SKM-1 (cell line): ENCODE measurements around the gene SIRT4.
"Not testable (repeated sequence)": the region's sequence is repeated elsewhere in the genome, so short reads cannot be mapped to it uniquely, and the experiment has no call there.

Experiments used
- DNase-seq: peaks from one replicate; lab custom pipeline; 2025; ENCODE audit not compliant: unreplicated experiment; lab: John Stamatoyannopoulos, UW

The SIRT4 gene

DNA sequence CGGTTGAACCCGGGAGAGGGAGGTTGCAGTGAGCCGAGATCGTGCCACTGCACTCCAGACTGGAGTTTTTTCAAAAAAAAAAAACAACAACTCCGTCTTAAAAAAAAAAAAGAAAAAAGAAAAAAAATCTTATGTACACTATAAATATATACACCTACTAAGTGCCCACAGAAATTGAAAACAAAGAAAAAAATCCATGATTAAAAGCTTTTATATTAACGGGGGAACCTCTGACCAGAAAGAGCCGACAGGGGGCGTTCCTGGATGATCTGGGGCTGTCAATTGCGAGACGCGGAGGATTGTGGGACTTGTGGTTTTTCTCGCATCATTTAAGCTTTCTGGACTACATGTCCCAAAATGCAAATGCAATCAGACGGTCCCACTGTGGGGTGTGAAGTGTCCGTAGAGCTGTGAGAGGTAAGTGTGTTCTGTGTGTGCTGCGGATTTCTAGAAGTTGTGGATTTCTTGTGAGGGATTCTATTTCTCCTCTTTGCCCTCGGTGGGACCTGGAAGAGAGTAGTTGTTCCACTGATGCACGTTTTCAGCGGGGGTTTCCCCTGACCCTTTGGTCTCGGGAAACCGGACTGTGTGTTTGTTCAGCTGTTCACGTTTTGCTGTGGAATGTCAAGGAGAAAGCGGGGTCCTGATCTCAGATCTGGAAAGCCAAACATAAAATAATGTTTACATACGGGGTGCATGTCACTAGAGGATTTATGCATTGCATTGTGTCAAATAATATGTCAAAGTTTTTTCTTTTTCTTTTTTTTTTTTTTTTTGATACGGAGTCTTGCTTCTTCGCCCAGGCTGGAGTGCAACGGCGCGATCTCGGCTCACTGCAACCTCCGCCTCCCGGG is at the start of gene SIRT4:
SIRT4 (plus strand) TSS at position 360 of the 854 bp plus-strand sequence. CDS start 1,241 bp downstream, outside the sequence.
- peak; percentile 52 for DNase-seq

DNA sequence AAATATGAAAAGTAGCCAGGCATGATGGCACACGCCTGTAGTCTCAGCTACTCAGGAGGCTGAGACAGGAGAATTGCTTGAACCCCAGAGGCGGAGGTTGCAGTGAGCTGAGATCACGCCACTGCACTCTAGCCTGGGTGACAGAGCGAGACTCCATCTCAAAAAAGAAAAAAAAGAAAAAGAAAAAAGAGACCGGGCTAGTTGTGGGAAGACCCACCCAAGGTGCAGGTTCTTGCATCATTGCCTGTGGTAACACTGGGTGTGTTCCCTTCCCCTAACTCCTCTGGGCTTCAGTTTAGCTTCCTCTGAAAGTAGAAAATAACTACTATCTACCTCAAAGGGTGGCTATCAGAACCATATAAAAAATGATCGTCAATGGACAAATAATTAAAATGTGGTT is 48.8 kb upstream of the SIRT4 start:
- DNase-seq, result not testable (repeated sequence)

DNA sequence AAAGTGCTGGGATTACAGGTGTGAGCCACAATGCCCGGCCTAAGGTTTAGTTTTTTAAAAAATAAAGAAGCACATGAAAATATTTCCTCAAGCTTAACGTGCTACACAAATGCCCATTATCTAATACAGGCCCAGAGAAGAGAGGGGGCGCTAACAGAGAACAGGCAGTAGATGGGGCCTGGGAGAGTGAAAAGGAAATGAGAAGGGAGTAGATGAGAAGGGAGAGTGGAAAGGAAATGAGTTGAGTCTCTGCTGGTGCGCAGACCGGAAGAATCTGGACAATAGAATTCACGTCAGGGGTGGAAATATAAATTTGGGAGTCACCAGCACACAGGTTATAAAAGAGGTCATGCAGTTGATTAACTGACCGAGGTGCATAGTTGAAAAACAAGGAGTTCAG is 47.3 kb upstream of the SIRT4 start:
- DNase-seq, result no peak

DNA sequence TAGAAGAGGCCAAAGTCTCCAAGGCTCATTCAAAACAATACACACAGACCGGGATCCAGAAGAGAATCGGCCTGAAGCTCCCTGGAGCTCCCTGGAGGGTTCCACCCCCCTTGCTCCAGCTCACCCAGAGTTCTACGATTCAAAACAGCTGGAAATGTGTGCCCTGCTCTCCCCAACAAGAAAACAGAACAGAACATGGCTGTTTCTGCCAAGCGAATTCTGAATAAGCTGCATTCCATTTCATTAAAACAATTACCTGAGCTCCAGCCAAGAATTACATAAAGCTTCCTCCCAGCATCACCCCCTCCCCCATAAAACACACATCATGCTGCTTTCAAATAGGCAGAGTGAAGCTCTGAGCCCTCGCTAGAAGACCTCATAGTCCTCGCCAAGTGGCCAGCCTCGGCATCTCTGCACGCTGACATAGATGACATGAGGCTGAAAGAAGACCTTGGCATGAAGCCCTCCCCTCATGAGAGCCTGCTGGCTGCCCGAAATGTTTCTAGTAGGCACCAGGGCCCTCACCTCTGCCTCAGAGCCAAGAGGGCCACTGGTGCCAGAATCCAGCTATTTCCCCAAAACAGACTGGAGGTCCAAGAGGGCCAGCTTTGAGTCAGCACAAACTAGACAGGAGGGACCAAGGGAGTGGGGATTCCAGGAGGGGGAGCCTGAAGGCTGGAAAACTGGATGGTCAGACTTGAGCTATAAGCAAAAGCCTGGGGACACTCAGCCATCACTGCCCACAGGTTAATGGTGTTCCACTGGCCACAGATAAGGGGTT is 44.9 kb upstream of the SIRT4 start:
- no peak for DNase-seq

GRCh38 chr12:120258323-120258896 is 43.7 kb upstream of the SIRT4 start:
- no peak for DNase-seq

DNA sequence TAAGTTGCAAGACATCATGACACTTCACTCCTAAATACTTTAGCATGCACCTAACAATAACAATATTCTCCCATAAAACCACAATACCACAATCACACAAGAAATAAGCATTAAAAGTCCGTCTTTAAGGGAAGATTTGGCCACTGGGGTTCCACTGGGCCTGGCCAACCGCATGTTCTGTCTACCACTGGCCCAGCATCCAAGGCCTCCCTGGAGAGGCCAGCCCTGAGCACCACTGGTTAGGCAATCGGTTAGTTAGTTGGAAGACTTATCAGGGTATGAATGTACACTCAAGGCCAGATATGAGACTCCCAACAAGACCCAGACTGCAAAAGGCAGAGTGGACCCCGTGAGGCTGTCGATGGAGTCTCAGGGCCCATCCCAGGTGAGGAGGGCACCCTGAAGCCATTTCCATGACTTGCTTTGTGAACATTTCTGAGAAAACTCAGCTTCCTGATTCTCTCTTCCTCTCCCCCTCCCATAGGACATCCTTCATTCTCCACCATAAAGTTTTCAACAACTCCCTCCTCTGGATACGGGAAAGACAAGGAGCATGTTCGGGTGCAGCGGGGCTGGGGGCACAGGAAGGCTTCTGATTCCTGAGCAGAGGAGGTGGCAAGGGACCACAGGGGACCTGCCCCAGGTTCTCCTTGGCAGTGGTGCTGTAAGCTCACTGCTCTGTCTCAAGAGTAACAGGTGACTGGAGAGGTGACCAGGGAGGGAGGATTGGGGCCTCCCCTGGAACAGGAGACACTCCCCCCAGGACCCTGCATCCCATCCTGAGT is 42.5 kb upstream of the SIRT4 start:
- DNase-seq, result no peak

DNA sequence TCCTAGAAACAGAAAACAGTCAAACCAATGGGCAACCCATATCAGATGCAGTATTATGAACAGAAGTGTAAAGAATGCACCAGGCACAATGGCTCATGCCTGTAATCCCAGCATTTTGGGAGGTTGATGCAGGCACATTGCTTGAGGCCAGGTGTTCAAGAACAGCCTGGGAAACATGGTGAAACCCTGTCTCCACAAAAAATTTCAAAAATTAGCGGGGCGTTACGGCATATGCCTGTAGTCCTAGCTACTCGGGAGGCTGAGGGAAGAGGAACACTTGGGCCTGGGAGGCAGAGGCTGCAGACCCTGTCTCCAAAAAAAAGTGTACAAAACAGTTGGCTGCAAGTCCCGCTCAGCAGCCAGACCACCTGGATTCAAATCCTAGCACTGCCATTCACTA is 41.5 kb upstream of the SIRT4 start:
- no peak for DNase-seq

DNA sequence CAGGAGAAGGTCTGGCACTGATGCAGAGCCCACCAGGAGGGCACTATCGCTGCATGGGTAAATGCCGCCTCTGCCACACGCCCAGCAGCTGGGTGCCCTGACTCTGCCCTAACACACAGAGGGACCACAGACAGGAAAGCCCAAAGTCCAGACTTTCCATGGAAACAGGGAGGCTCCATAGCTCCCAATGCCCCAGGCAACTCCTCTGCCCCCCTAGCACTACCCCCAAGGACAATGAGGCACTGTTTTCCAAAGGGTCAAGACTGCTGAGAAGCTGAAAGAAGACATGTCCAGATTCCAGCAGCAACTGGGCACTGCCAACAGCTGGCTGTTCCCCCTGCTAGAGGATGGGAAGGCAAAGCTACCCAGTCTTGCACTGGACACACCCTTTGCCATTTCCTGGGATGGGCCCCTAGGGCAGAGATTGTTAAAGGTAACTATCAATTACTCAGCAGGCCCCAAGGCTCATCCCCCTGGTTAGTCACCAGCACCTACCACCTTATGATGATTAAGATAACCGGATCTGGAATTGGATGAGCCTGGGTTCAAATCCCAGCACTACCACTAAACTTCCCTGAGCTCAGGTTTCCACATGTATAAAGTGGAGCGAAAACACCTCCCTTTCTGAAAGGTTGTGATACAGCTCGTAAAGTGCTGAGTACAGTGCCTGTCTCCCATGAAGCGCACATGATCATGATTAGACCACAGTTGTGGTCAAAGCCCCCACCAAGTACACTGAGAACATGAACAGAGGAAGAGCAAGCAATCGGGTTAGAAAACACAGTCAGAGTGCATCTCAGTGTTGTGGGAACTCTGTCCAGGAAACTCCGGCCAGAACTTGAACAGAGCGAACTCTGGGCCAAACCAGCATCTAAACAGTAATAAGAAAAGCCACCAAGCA is 39.9 kb upstream of the SIRT4 start:
- DNase-seq, result no peak

DNA sequence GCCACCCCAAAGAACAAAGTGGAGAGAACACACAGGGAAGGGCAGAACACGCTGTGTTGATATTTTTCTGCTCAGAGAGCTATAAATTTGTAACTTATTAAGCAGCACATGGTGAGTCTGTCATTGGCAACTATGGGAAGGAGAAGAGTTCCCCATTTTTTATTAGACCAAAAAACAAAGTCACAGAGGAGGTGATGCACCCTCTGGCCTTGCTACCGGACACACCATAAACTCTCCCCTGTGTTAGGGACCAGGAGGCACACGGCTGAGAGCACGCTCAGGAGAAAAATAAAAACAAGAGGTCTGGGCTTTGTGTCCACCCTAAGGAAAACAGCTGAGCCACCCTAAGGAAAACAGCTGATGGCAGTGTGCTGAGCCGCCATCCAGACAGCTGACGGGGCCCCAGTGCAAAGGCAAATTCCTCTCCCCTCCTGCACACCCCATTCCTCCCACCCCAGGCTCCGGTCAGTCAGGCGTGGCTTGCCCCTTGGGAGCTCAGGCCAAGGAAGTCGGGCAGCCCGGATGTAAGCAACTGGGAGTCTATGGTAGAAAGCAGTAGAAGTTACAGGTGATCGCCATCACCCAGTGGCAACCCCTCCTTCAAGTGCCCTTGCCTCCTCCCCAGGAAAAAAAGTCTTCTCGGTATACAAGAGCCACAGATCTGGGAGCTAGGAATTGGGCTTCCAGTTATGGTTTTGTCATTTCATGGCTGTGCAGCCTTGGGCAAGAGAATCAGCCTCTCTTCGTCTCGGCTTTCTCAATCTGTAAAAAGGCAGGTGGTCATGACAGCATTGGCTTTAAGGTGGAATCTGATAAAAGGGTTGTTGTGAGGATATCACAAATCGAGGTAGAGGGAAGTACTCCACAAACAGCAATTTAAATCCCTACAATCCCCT is 39.0 kb upstream of the SIRT4 start:
- no peak for DNase-seq

GRCh38 chr12:120263748-120264085 is 38.4 kb upstream of the SIRT4 start:
- no peak for DNase-seq

DNA sequence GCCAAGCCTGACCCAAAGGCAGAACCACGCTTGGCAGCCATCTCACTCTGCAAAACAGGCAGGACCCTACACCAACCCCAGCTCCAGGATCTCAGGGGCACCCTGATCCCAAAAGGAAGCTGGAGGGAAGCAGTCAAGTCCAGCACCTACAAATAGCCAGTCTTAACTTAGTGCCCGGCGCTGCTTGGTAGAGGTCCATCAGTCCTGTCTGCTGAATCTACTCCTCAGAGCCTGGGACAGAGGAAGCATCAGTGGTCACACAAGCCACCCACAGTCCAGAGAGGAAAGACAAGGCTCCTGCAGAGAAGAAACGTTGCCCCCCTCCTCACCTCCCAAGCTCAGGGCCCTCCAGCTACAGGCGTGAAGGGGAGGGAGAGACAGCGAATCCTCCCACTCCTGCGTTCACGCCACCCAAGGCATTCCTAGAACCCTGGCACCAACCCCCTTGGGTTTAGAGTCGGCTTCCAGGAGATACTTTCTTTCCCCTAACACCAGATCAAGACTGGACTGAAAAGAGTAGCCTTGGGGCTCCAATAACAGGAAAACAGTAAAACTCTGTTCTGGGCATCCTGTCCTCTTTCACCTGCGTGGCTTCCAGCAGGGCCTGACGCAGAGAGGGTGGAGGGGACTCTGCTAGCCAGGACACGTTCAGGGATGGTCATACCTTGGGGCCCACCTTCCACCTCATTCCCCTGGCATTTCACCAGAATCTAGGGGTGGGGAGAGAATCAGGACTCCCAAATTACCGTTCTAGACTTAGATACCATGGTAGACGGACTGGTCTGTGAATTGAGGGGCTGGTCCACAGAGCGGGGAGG is 37.8 kb upstream of the SIRT4 start:
- no peak for DNase-seq

- DNase-seq, result no peak
Observed at GRCh38 chr12:120264904-120265472, 37.1 kb upstream of the SIRT4 start.

- no peak for DNase-seq
Observed at GRCh38 chr12:120265473-120266179, 36.5 kb upstream of the SIRT4 start, which contains the start of gene PXN. Gene PXN, minus strand, starts transcription at chr12:120265730. Its CDS starts 101 bp downstream, at chr12:120265629.

DNA sequence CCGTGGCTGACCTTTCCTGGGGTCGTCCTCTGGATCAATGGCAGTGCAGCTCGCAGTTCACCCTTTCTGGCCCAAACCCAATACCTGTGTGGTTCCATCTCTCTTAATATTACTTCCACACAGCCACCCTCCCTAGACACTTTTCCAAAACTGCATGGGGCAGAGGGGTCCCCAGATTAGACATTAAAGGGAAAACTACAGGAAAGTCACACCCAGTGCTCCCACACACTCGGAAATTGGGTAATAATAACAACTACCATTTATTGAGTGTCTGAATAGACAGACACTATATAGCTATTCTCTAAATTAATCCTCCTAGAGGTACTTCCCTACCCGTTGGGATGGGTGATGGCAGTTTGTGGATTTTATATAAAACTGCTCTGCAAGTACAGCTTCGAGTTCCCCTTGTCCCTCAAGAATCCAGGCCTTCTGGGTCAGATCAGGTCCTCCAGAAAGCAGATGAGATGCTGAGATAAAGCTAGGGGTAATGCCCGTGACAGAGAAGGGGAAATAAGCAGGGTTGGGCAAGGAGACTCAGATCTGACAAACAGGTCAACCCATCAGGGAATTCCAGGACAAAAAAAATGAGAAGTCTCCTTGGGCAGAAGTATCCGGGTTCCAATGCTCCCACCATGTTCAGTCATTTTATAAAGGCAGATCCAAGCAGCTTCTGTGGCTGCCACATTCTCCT is 35.8 kb upstream of the SIRT4 start:
- no peak for DNase-seq

DNA sequence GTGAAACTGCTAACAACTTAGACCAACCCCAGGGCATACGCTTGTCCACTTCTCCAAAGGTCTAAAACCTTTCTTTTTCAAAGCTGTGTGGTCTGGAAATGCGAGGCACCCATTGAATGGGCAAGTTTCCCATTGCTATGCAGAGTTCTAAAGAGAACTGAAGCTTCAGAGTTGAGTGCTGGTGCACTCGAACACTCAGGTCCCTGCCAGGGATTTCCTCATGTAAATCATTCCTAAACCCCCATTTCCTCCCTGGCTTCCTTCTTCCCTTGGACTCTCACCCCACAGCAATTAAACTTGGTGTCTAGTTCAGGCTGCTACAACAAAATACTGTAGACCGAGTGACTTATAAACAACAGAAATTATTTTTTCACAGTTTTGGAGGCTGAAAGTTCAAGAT is 34.4 kb upstream of the SIRT4 start:
- DNase-seq, result no peak

- DNase-seq, result no peak
Observed at GRCh38 chr12:120276734-120277133, 25.4 kb upstream of the SIRT4 start.
